OCI-LY3 (cell line): ENCODE measurements around the gene WNT5A.

Source experiments
- H2AFZ ChIP-seq: fragments of 200-600, 300-600 bp; shearing (Covaris generic); 2 replicates; pipeline ENCODE4 v1.6.0; 2014; ENCODE audit warnings: antibody characterized with exemption, low read depth, low read length
- H3K27ac ChIP-seq: fragments of 200-600, 300-600 bp; sonication (generic); 2 replicates; pipeline ENCODE4 v1.5.1; 2014; ENCODE audit warnings: mild to moderate bottlenecking, low read length, moderate library complexity, mixed read lengths
- H3K27me3 ChIP-seq: fragments of 200-600, 300-600 bp; sonication (generic); 2 replicates; pipeline ENCODE4 v1.6.1; 2014; ENCODE audit warnings: low read depth, low read length, mixed read lengths
- H3K36me3 ChIP-seq: fragments of 200-600, 300-600 bp; sonication (generic); replicated peaks from 2 replicates; pipeline ENCODE3; 2014; ENCODE audit warnings: low read depth, low read length, mixed read lengths
- H3K4me1 ChIP-seq: fragments of 300-600, 200-600 bp; sonication (generic); 2 replicates; pipeline ENCODE4 v1.6.1; 2014; ENCODE audit warnings: low read length, mixed read lengths
- H3K4me2 ChIP-seq: fragments of 200-600, 300-600 bp; sonication (generic); 2 replicates; pipeline ENCODE4 v1.6.1; 2014; ENCODE audit warnings: low read length, mixed read lengths
- H3K4me3 ChIP-seq: fragments of 300-600, 200-600 bp; sonication (generic); 2 replicates; pipeline ENCODE4 v1.5.1; 2014; ENCODE audit warnings: antibody characterized with exemption, mild to moderate bottlenecking, low read length, moderate library complexity
- H3K79me2 ChIP-seq: fragments of 300-600, 200-600 bp; shearing (Covaris generic); 2 replicates; pipeline ENCODE4 v1.6.1; 2014; ENCODE audit warnings: mild to moderate bottlenecking, low read length, mixed read lengths
- H3K9ac ChIP-seq: fragments of 300-600, 200-600 bp; shearing (Covaris generic); 2 replicates; pipeline ENCODE4 v1.6.0; 2014; ENCODE audit warnings: mild to moderate bottlenecking, low read length, moderate library complexity
- H3K9me3 ChIP-seq: fragments of 200-600, 300-600 bp; shearing (Covaris generic); 2 replicates; pipeline ENCODE4 v1.6.1; 2014; ENCODE audit warnings: low read length, mixed read lengths; ENCODE audit not compliant: insufficient read depth
- H4K20me1 ChIP-seq: fragments of 200-600, 300-600 bp; sonication (generic); 2 replicates; pipeline ENCODE4 v1.6.1; 2016; ENCODE audit warnings: low read length, mixed read lengths; ENCODE audit not compliant: insufficient read depth
- CTCF ChIP-seq: fragments of 200-600, 300-600 bp; sonication (generic); IDR thresholded peaks from 2 replicates; pipeline ENCODE4 v1.5.1; 2014; ENCODE audit warnings: antibody characterized with exemption, low read length, low read depth
- EZH2phosphoT487 ChIP-seq: fragments of 200-600 bp; shearing (Covaris generic); IDR thresholded peaks from 2 replicates; pipeline ENCODE4 v1.6.1; 2018; ENCODE audit warnings: antibody characterized with exemption, mixed run types, low read depth

Gene WNT5A

GRCh38 chr3:55436644-55437043 is 50.5 kb downstream of the WNT5A start:
- no peak overlapping the region for H3K4me2 ChIP-seq
- TF ChIP-seq EZH2phosphoT487 (no peak), CTCF (no peak)
- H3K9ac ChIP-seq: no peak overlapping the region
- no peaks in the 10 kb centered on the region for H3K79me2 ChIP-seq
- H3K9me3 ChIP-seq: no peaks in the 10 kb centered on the region
- H3K4me3 ChIP-seq: no peak overlapping the region
- H2AFZ ChIP-seq: no peak overlapping the region
- H3K36me3 ChIP-seq: no peaks in the 10 kb centered on the region
- H3K4me1 ChIP-seq: no peaks in the 10 kb centered on the region
- no peaks in the 10 kb centered on the region for H4K20me1 ChIP-seq
- H3K27ac ChIP-seq: no peak overlapping the region
- H3K27me3 ChIP-seq: peaks cover 29% of the 10 kb centered on the region

- no peaks in the 10 kb centered on the region for H3K79me2 ChIP-seq
- H2AFZ ChIP-seq: no peak overlapping the region
- H4K20me1 ChIP-seq: no peaks in the 10 kb centered on the region
- H3K36me3 ChIP-seq: no peaks in the 10 kb centered on the region
- H3K4me1 ChIP-seq: no peaks in the 10 kb centered on the region
- H3K27me3 ChIP-seq: peaks cover 27% of the 10 kb centered on the region
- H3K9me3 ChIP-seq: no peaks in the 10 kb centered on the region
- H3K4me2 ChIP-seq: no peak overlapping the region
- no peak overlapping the region for H3K4me3 ChIP-seq
- TF ChIP-seq EZH2phosphoT487 (no peak), CTCF (no peak)
- no peak overlapping the region for H3K9ac ChIP-seq
- H3K27ac ChIP-seq: no peak overlapping the region
Measured at GRCh38 chr3:55435491-55435890, 51.6 kb downstream of the WNT5A start.

- H3K27ac ChIP-seq: no peak overlapping the region
- no peaks in the 10 kb centered on the region for H3K79me2 ChIP-seq
- H3K36me3 ChIP-seq: no peaks in the 10 kb centered on the region
- H3K27me3 ChIP-seq: peaks cover 27% of the 10 kb centered on the region
- H3K9ac ChIP-seq: no peak overlapping the region
- H3K4me2 ChIP-seq: no peak overlapping the region
- H3K9me3 ChIP-seq: no peaks in the 10 kb centered on the region
- no peaks in the 10 kb centered on the region for H4K20me1 ChIP-seq
- TF ChIP-seq CTCF (peak; percentile 95), EZH2phosphoT487 (no peak)
- no peak overlapping the region for H2AFZ ChIP-seq
- H3K4me1 ChIP-seq: no peaks in the 10 kb centered on the region
- no peak overlapping the region for H3K4me3 ChIP-seq
Measured at GRCh38 chr3:55434789-55435188, 52.3 kb downstream of the WNT5A start.

- no peaks in the 10 kb centered on the region for H4K20me1 ChIP-seq
- H3K36me3 ChIP-seq: no peaks in the 10 kb centered on the region
- no peak overlapping the region for H2AFZ ChIP-seq
- H3K4me2 ChIP-seq: no peak overlapping the region
- no peak overlapping the region for H3K9ac ChIP-seq
- no peak overlapping the region for H3K4me3 ChIP-seq
- no peaks in the 10 kb centered on the region for H3K79me2 ChIP-seq
- H3K27ac ChIP-seq: no peak overlapping the region
- TF ChIP-seq CTCF (no peak), EZH2phosphoT487 (no peak)
- no peaks in the 10 kb centered on the region for H3K9me3 ChIP-seq
- peaks cover 11% of the 10 kb centered on the region for H3K27me3 ChIP-seq
- no peaks in the 10 kb centered on the region for H3K4me1 ChIP-seq
Measured at GRCh38 chr3:55431041-55431440, 56.1 kb downstream of the WNT5A start.
